Liver (tissue), 9 donors: ENCODE data around the gene GPR137C. TPM values are rescaled to one million over a fixed set of nuclear protein-coding genes. Genes with fewer than 3 reads are reported as not detected.

ENCODE experiments used
- DNase-seq: peaks from one replicate; pipeline ENCODE4 v3.0.0-alpha.2; 2017; ENCODE audit warnings: low spot score
- H3K27ac ChIP-seq, 2 donors: one replicate each; pipeline ENCODE4 v1.7.0; 2013; ENCODE audit warnings: inconsistent platforms in 2 of 2, low read length in 2 of 2, control low read depth in 1 of 2, low read depth in 1 of 2, mild to moderate bottlenecking in 1 of 2
- H3K27me3 ChIP-seq, 4 donors: one replicate each; pipeline versions ENCODE4 v1.6.1 to v1.7.0; 2013; ENCODE audit warnings: low read length in 3 of 4, inconsistent platforms in 1 of 4, mild to moderate bottlenecking in 1 of 4, moderate library complexity in 1 of 4; ENCODE audit not compliant: control insufficient read depth in 4 of 4, insufficient read depth in 4 of 4
- H3K36me3 ChIP-seq, 4 donors: one replicate each; pipeline versions ENCODE4 v1.6.1 to v1.7.0; 2013; ENCODE audit warnings: low read length in 3 of 4, mild to moderate bottlenecking in 3 of 4, low read depth in 1 of 4, moderate library complexity in 1 of 4; ENCODE audit not compliant: control insufficient read depth in 4 of 4, insufficient read depth in 3 of 4
- H3K4me1 ChIP-seq, 4 donors: one replicate each; pipeline versions ENCODE4 v1.6.1 to v1.7.0; 2013; ENCODE audit warnings: low read length in 3 of 4, mild to moderate bottlenecking in 3 of 4, moderate library complexity in 1 of 4; ENCODE audit not compliant: control insufficient read depth in 4 of 4, insufficient read depth in 4 of 4
- H3K4me3 ChIP-seq, 3 donors: one replicate each; pipeline versions ENCODE4 v1.6.1 to v1.7.0; 2013; ENCODE audit warnings: low read length in 3 of 3, control low read depth in 1 of 3, low read depth in 1 of 3, mild to moderate bottlenecking in 1 of 3
- H3K9ac ChIP-seq, 2 donors: one replicate each; pipeline ENCODE4 v1.7.0; 2013; ENCODE audit warnings: low read length in 2 of 2, mild to moderate bottlenecking in 2 of 2, moderate library complexity in 2 of 2, control low read depth in 1 of 2, low read depth in 1 of 2
- H3K9me3 ChIP-seq, 4 donors: one replicate each; pipeline versions ENCODE4 v1.6.1 to v1.7.0; 2013; ENCODE audit warnings: low read length in 3 of 4; ENCODE audit not compliant: control insufficient read depth in 4 of 4
- EGR1 ChIP-seq, 2 donors: IDR thresholded peaks; 2 replicates each; pipeline ENCODE4 v1.6.1; 2016 to 2018; ENCODE audit warnings: antibody characterized with exemption in 2 of 2, low read depth in 2 of 2
- FOXA1 ChIP-seq: IDR thresholded peaks from 2 replicates; pipeline ENCODE4 v1.6.1; 2016; ENCODE audit warnings: antibody characterized with exemption
- FOXA2 ChIP-seq: IDR thresholded peaks from 2 replicates; pipeline ENCODE4 v1.6.1; 2016; ENCODE audit warnings: antibody characterized with exemption
- GABPA ChIP-seq, 2 donors: IDR thresholded peaks in 1 of 2; conservative IDR thresholded peaks in 1 of 2; 2 replicates each; pipeline ENCODE4 v1.6.1; 2016; ENCODE audit warnings: antibody characterized with exemption in 2 of 2, mild to moderate bottlenecking in 1 of 2, moderate library complexity in 1 of 2
- HNF4A ChIP-seq, 2 donors: conservative IDR thresholded peaks; 2 replicates each; pipeline ENCODE4 v1.6.1; 2016; ENCODE audit warnings: antibody characterized with exemption in 2 of 2, mild to moderate bottlenecking in 2 of 2
- HNF4G ChIP-seq: IDR thresholded peaks from 2 replicates; pipeline ENCODE4 v1.6.1; 2016; ENCODE audit warnings: antibody characterized with exemption
- JUND ChIP-seq, 2 donors: IDR thresholded peaks; 2 replicates each; pipeline ENCODE4 v1.6.1; 2016; ENCODE audit warnings: antibody characterized with exemption in 2 of 2
- NR2F2 ChIP-seq: IDR thresholded peaks from 2 replicates; pipeline ENCODE4 v1.6.1; 2016; ENCODE audit warnings: antibody characterized with exemption
- RAD21 ChIP-seq, 2 donors: IDR thresholded peaks; 2 replicates each; pipeline ENCODE4 v1.6.1; 2016; ENCODE audit warnings: antibody characterized with exemption in 2 of 2, mild to moderate bottlenecking in 2 of 2
- RXRA ChIP-seq, 2 donors: IDR thresholded peaks; 2 replicates each; pipeline ENCODE4 v1.6.1; 2017 to 2018; ENCODE audit warnings: antibody characterized with exemption in 2 of 2, mild to moderate bottlenecking in 1 of 2
- SP1 ChIP-seq: IDR thresholded peaks from 2 replicates; pipeline ENCODE4 v1.6.1; 2018; ENCODE audit warnings: antibody characterized with exemption, mild to moderate bottlenecking
- TAF1 ChIP-seq: conservative IDR thresholded peaks from 2 replicates; pipeline ENCODE4 v1.6.1; 2016; ENCODE audit warnings: antibody characterized with exemption, mild to moderate bottlenecking
- YY1 ChIP-seq: IDR thresholded peaks from 2 replicates; pipeline ENCODE4 v1.6.1; 2016; ENCODE audit warnings: antibody characterized with exemption, mild to moderate bottlenecking
- WGBS: extraction: QIAGEN DNeasy Blood & Tissue Kit; methylation state at CpG from one replicate; pipeline ENCODE4 v1.1.7; 2013; 5-methylcytosine and 5-hydroxymethylcytosine counted together
- polyA plus RNA-seq, 2 donors: library from polyadenylated mRNA; stranded (reverse) in 1 of 2; unstranded in 1 of 2; fragments of 200-250 nt in 1 of 2; fragments of >200 nt in 1 of 2; fragmentation: Nextera tagmentation in 1 of 2; extraction: Ambion mirVana in 1 of 2; gene quantifications; one replicate each; pipeline versions ENCODE4 v1.2.1 to v1.2.3, GENCODE V29; 2013 to 2015
- total RNA-seq, 2 donors: library from RNA; depleted of rRNA; stranded (reverse); fragments of >200 nt; gene quantifications; one replicate each; pipeline ENCODE4 v1.2.3, GENCODE V29; 2014
- TF ChIP-seq, protein P1 (sequence below): IDR thresholded peaks from 2 replicates; pipeline ENCODE4 v1.6.1; 2016; ENCODE audit warnings: antibody characterized with exemption
- TF ChIP-seq, protein P2 (sequence below): fragments of 150-350 bp; IDR thresholded peaks from 2 replicates; pipeline ENCODE4 v1.5.1; 2017; ENCODE audit warnings: improper control_type of control experiment, low read depth, low read length; ENCODE audit not compliant: missing input control
- TF ChIP-seq, protein P3 (sequence below): IDR thresholded peaks from 2 replicates; pipeline ENCODE4 v1.6.1; 2016; ENCODE audit warnings: antibody characterized with exemption
- TF ChIP-seq, protein P4 (sequence below): IDR thresholded peaks from 2 replicates; pipeline ENCODE4 v1.6.1; 2016; ENCODE audit warnings: antibody characterized with exemption, mild to moderate bottlenecking
- TF ChIP-seq, protein P5 (sequence below): IDR thresholded peaks from 2 replicates; pipeline ENCODE4 v1.6.1; 2016; ENCODE audit warnings: antibody characterized with exemption
- donor health status: healthy.
- donor health status: healthy.
- donor health status: healthy.
- donor health status: healthy.
- donor health status: healthy.

GPR137C gene
- total and polyA plus RNA-seq, 4 donors: 0.14 to 1.3 (median 0.33) TPM

DNA sequence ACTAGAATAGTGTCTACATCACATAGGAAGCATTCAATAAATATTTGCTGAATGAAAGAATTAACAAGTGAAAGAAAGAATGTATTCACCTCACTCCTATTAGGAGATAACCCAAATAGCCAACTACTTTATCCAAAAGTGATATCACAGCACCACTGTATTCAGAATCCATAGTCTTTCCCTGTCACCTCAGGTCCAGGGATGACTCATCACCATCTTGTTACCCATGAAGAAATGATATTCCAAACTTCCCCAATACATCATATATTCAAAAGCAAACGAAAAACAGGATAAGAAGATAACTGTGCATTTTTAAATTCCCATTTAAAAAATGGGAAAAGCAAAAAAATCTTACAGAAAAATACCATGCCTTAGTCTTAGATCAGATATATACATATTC, 39.4 kb upstream of the GPR137C start:
- TF ChIP-seq, protein P1, sequence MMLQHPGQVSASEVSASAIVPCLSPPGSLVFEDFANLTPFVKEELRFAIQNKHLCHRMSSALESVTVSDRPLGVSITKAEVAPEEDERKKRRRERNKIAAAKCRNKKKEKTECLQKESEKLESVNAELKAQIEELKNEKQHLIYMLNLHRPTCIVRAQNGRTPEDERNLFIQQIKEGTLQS: no peak
- TF ChIP-seq FOXA2: no peak
- TF ChIP-seq HNF4A (conservative IDR thresholded peaks at IDR 0.05): no peak
- no peak for TF ChIP-seq RAD21 (IDR thresholded peaks at IDR 0.05)
- no peak for TF ChIP-seq TAF1
- no peak for TF ChIP-seq NR2F2
- H3K9me3 ChIP-seq: no peaks in the 10 kb centered on the region
- no peak overlapping the region for H3K9ac ChIP-seq
- WGBS: 92% methylated on average over 1 of the region's 1 CpG
- no peak overlapping the region for H3K27ac ChIP-seq
- H3K36me3 ChIP-seq: peaks cover 0 to 3% (median 0%) of the 10 kb centered on the region in 4 donors
- H3K27me3 ChIP-seq: no peaks in the 10 kb centered on the region
- DNase-seq: no peak
- no peak overlapping the region for H3K4me3 ChIP-seq
- no peaks in the 10 kb centered on the region for H3K4me1 ChIP-seq

DNA sequence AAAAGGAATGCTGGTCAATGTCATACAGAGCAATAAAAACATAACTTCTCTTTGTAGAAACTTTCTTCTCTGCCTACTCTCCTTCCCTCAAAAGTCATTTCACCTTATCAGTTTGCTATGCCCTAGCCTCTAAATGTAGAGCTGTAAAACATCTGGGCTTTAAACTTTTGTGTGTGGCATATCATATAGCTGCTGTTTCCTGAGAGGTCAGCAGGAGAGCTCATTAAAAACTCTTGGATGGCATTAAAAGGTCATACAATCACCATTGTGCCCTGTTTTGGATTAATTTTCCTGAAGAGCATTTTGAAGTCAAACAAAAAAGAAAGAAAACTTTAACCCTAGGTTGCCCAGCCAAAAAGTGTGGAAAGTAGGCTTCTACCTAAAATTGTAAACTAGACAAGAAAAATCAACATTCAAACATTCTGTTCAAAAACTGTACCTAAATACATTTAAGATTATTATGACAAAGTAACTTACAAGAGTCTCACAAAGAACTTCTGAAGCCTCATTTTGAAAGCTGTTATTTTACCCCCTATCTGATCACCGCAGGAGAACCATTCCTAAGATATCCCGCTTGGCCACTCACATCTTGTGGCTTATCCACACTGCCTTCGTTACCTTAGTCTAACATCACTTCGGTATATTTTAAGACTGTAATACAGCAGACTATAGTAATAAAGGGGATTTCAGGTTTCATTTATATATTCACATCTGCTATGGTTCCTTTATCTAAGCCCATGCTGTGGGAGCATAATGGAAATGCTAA, 38.4 kb upstream of the GPR137C start:
- DNase-seq: no peak
- TF ChIP-seq, protein P2, sequence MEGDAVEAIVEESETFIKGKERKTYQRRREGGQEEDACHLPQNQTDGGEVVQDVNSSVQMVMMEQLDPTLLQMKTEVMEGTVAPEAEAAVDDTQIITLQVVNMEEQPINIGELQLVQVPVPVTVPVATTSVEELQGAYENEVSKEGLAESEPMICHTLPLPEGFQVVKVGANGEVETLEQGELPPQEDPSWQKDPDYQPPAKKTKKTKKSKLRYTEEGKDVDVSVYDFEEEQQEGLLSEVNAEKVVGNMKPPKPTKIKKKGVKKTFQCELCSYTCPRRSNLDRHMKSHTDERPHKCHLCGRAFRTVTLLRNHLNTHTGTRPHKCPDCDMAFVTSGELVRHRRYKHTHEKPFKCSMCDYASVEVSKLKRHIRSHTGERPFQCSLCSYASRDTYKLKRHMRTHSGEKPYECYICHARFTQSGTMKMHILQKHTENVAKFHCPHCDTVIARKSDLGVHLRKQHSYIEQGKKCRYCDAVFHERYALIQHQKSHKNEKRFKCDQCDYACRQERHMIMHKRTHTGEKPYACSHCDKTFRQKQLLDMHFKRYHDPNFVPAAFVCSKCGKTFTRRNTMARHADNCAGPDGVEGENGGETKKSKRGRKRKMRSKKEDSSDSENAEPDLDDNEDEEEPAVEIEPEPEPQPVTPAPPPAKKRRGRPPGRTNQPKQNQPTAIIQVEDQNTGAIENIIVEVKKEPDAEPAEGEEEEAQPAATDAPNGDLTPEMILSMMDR: no peak
- TF ChIP-seq YY1 (no peak), FOXA1 (no peak), HNF4G (no peak), RXRA (IDR thresholded peaks at IDR 0.05) (no peak), JUND (IDR thresholded peaks at IDR 0.05) (no peak), HNF4A (conservative IDR thresholded peaks at IDR 0.05) (no peak), NR2F2 (no peak), SP1 (no peak), EGR1 (IDR thresholded peaks at IDR 0.05; ENCODE audit: low read depth in 2 of 2) (no peak), GABPA (IDR thresholded peaks at IDR 0.05 in 1 of 2, conservative IDR thresholded peaks at IDR 0.05 in 1 of 2) (no peak)
- TF ChIP-seq, protein P3, sequence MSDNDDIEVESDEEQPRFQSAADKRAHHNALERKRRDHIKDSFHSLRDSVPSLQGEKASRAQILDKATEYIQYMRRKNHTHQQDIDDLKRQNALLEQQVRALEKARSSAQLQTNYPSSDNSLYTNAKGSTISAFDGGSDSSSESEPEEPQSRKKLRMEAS: no peak
- TF ChIP-seq, protein P1: no peak
- H3K27me3 ChIP-seq: no peaks in the 10 kb centered on the region
- H3K4me3 ChIP-seq: no peak overlapping the region
- 89% methylated on average over 4 of the region's 4 CpGs for WGBS
- H3K9me3 ChIP-seq: no peaks in the 10 kb centered on the region
- H3K36me3 ChIP-seq: peaks cover 0 to 3% (median 0%) of the 10 kb centered on the region in 4 donors
- no peak overlapping the region for H3K27ac ChIP-seq
- H3K9ac ChIP-seq: no peak overlapping the region
- no peaks in the 10 kb centered on the region for H3K4me1 ChIP-seq

DNA sequence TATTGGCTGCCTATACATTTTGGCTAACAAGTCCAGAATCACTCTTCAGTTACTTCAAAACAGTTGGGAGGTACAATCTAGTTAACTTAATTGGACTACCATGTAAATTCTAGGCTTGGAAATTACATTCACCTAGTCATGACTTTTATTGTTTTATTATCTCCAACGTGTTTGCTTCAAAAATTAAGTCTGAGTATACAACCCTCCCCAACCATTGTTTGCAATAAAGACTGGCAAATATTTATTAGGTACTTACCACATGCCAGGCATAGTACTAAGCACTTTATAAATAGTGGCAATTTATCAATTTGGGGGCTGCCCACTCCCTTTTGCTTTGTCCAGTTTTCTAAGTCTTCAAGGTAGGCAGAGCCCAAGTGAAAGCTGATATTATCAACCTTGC, 30.6 kb upstream of the GPR137C start:
- TF ChIP-seq HNF4A (conservative IDR thresholded peaks at IDR 0.05) (no peak), EGR1 (IDR thresholded peaks at IDR 0.05; ENCODE audit: low read depth in 2 of 2) (no peak), NR2F2 (no peak)
- TF ChIP-seq, protein P4, sequence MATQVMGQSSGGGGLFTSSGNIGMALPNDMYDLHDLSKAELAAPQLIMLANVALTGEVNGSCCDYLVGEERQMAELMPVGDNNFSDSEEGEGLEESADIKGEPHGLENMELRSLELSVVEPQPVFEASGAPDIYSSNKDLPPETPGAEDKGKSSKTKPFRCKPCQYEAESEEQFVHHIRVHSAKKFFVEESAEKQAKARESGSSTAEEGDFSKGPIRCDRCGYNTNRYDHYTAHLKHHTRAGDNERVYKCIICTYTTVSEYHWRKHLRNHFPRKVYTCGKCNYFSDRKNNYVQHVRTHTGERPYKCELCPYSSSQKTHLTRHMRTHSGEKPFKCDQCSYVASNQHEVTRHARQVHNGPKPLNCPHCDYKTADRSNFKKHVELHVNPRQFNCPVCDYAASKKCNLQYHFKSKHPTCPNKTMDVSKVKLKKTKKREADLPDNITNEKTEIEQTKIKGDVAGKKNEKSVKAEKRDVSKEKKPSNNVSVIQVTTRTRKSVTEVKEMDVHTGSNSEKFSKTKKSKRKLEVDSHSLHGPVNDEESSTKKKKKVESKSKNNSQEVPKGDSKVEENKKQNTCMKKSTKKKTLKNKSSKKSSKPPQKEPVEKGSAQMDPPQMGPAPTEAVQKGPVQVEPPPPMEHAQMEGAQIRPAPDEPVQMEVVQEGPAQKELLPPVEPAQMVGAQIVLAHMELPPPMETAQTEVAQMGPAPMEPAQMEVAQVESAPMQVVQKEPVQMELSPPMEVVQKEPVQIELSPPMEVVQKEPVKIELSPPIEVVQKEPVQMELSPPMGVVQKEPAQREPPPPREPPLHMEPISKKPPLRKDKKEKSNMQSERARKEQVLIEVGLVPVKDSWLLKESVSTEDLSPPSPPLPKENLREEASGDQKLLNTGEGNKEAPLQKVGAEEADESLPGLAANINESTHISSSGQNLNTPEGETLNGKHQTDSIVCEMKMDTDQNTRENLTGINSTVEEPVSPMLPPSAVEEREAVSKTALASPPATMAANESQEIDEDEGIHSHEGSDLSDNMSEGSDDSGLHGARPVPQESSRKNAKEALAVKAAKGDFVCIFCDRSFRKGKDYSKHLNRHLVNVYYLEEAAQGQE: no peak
- TF ChIP-seq, protein P3: no peak
- TF ChIP-seq, protein P5, sequence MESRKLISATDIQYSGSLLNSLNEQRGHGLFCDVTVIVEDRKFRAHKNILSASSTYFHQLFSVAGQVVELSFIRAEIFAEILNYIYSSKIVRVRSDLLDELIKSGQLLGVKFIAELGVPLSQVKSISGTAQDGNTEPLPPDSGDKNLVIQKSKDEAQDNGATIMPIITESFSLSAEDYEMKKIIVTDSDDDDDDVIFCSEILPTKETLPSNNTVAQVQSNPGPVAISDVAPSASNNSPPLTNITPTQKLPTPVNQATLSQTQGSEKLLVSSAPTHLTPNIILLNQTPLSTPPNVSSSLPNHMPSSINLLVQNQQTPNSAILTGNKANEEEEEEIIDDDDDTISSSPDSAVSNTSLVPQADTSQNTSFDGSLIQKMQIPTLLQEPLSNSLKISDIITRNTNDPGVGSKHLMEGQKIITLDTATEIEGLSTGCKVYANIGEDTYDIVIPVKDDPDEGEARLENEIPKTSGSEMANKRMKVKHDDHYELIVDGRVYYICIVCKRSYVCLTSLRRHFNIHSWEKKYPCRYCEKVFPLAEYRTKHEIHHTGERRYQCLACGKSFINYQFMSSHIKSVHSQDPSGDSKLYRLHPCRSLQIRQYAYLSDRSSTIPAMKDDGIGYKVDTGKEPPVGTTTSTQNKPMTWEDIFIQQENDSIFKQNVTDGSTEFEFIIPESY: no peak
- no peaks in the 10 kb centered on the region for H3K27me3 ChIP-seq
- 78% methylated on average over 1 of the region's 1 CpG for WGBS
- no peaks in the 10 kb centered on the region for H3K9me3 ChIP-seq
- DNase-seq: no peak
- no peak overlapping the region for H3K27ac ChIP-seq
- peaks cover 0 to 3% (median 0%) of the 10 kb centered on the region in 4 donors for H3K36me3 ChIP-seq
- H3K4me3 ChIP-seq: no peak overlapping the region
- peaks cover 0 to 1% (median 0%) of the 10 kb centered on the region in 4 donors for H3K4me1 ChIP-seq
- no peak overlapping the region for H3K9ac ChIP-seq
